RPMI7951 (cell line): ENCODE data around the gene ICAM3. TPM values are rescaled to one million over a fixed set of nuclear protein-coding genes. Genes with fewer than 3 reads are reported as not detected.
"Not testable (repeated sequence)": the region's sequence is repeated elsewhere in the genome, so short reads cannot be mapped to it uniquely, and the experiment has no call there.

ENCODE experiments used
- DNase-seq: peaks from one replicate; pipeline ENCODE4 v3.0.0-alpha.2; 2012; ENCODE audit warnings: low read depth
- total RNA-seq: library from RNA; depleted of rRNA; stranded (reverse); fragments of >200 nt; shearing (Covaris generic); gene quantifications from 2 replicates; pipeline ENCODE4 v1.2.3, GENCODE V29; 2014; rRNA removed

ICAM3 gene, protein sequence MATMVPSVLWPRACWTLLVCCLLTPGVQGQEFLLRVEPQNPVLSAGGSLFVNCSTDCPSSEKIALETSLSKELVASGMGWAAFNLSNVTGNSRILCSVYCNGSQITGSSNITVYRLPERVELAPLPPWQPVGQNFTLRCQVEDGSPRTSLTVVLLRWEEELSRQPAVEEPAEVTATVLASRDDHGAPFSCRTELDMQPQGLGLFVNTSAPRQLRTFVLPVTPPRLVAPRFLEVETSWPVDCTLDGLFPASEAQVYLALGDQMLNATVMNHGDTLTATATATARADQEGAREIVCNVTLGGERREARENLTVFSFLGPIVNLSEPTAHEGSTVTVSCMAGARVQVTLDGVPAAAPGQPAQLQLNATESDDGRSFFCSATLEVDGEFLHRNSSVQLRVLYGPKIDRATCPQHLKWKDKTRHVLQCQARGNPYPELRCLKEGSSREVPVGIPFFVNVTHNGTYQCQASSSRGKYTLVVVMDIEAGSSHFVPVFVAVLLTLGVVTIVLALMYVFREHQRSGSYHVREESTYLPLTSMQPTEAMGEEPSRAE
- total RNA-seq, result 16.8 and 21.5 TPM in 2 replicates

DNA sequence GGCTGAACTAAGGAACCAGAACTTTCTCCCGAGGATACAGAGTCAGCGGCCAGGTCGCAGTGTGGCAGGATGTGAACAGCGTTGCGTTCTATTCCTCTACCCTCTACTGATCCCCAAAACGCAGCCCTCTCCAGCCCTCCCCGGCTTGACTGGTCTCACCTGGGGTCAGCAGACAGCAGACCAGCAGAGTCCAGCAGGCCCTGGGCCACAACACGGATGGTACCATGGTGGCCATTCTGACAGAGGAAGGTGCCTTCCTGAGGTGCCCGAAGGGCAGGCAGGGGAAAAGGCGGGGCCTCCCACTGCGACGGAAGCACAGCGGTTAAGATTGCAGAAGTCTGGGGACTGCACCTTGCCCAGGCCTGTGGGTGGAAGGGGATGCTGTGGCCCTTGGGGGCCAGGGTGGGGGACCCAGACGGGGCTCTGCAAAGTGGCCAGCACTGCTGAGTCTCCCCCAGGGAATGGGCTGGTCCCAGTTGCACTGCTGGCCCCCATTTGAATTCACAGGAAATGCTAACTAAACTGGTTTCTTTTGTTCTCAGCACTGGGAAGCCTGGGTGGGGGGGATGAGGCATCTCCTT is at the start of gene ICAM3:
Gene ICAM3, minus strand, starts transcription at position 245 of the 581 bp plus-strand sequence. Its CDS starts 10 bp downstream, at position 235.
- DNase-seq, result no peak

DNA sequence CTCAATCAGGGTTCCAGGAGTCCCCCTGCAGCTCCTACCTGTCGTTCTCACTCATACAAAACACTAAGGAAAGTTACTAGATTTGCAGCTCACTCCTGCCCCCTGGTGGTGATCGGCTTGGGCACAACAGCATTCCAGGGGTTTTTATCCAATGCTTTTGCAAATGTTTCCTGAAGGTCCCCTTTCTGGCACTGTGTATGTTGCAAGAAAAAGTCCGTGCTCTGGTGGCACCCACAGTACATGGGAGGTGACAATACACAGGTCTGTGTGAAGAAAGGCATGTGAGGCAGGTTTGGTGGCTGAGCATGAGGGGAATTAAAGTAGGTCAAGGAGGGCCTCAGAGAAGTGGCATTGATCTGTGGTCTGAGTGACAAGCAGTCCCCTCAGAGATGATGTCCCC is 49.5 kb upstream of the ICAM3 start:
- peak; percentile 72 for DNase-seq

DNA sequence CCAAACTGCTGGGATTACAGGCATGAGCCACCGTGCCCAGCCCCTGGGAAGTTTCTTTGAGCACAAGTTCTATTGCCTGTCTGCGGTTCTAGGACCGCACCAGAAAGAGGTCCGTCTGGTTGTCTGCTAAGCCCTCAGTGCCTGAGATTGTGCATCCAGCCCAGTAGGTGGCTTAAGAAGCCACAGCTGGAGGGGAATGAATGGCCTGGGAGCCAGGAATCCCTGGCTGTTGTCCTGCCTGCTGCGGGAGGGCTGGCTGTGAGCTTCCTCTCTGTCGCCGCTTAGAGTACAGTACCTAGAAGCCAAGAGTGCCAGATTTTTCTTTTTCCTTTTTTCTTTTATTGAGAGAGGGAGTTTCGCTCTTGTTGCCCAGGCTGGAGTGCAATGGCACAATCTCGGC is 45.2 kb upstream of the ICAM3 start:
- DNase-seq, result no peak

DNA sequence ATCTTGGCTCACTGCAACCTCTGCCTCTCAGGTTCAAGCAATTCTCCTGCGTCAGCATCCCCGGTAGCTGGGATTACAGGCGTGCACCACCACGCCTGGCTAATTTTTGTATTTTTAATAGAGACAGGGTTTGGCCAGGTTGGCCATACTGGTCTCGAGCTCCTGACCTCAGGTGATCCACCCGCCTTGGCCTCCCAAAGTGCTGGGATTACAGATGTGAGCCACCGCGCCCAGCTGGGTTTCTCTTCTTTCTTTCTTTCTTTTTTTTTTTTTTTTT is 43.7 kb upstream of the ICAM3 start:
- not testable (repeated sequence) for DNase-seq

DNA sequence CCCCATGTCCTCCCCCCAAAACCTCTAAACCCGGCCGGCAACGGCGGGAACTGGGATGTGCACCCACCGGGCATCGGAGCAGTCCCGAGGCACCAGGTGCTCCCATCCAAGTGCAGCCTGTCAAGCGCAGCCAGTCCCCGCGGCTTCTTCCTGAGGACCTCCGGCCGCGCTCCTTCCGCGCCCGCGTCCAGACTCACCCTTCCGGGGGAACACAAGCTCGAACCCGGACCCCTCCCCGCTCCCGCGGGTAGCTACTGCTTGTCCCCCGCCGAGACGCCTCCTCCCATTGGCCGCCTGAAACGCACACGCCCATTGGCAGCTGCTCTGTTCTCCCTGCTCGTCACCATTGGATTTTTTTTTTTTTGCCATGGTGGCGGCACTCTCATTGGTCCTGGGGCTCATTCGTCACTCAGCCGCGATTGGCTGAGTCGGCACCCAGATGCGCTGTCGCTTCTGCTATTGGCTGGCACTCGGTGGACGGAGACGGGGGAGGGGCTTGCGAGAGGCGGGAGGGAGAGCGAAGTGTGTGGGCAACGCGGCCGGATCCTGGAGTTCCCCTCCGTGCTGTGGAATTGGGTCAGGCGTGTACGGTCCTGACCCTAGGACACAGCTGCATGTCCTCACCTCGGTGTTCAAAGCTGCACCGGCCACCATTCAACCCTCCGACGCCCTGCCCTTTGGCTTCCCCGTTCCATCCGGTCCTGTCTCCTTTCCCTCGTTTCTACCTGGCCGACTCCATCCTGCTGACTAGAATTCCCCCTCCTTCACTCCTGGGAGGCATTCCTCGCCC is 41.1 kb upstream of the ICAM3 start, which contains the start of gene TYK2:
Gene TYK2, minus strand, starts transcription at position 260 of the 790 bp plus-strand sequence. CDS start 2,166 bp downstream, outside the sequence.
- peak; percentile 98 for DNase-seq

DNA sequence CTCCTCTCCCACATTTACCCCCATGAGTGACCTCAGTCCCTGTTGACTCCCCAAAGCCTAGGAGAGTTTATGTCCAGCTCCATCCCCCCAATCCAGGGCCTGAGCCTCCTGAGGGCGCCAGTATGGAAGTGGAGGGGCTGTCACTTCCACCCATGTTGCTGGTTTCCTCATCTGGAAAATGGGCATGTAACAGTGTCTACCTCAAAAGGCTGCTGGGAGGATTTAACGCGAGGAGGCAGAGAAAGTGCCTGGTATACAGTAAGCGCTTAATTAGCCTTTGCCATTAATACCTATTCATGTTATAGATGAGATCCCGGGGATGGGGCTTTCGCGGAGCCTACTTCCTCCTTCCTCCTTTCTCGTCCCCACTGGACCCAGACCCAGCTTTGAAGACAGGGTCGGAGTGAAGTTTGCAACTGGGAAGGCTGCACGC is 40.5 kb upstream of the ICAM3 start:
- DNase-seq, result no peak

DNA sequence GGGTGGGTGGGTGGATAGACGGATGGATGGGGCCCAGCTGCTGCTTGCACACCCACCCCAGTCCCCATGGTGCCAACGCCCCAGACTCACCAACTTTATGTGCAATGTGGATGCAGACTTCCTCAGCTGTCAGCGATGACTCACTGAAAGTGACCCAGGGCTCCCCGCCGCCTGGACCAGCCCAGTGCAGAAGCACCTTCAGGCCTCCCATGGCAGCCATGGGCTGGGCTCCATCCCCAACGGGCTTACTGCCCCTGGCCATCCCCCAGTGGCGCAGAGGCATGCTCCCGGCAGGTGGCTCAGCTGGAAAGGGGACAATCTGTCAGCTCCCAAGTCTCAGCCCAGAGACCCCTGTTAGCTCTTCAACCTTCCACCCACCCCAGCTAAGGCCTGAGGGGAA is 38.7 kb upstream of the ICAM3 start:
- no peak for DNase-seq

DNA sequence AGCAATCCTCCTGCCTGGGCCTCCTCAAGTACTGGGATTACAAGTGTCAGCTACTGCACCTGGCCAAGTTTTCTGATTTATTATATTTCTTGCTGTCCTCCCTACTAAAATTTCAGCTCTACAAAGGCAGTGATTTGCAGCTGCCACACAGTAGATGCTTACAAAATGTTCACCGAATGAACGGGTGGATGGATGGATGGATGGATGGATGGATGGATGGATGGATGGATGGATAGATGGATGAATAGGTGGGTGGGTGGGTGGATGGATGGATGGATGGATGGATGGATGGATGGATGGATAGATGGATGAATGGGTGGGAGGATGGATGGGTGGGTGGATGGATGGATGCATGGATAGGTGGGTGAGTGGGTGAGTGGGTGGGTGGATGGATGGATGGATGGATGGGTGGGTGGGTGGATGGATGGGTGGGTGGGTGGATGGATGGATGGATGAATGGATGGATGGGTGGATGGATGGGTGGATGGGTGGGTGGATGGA is 37.8 kb upstream of the ICAM3 start:
- not testable (repeated sequence) for DNase-seq

DNA sequence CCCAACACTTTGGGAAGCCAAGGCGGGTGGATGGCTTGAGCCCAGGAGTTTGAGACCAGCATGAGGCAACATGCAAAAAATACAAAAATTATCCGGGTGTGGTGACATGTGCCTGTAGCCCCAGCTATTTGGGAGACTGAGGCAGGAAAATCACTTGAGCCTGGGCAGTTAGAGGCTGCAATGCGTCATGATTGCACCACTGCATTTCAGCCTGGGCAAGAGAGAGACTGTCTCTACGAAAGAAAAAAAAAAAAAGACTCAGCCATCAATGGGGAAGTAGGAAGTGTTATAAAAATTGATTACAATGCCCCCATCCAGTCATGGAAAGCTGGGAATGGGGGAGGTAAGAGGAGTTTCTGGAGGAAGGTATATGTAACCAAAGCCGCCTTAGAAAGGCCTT is 35.5 kb upstream of the ICAM3 start:
- no peak for DNase-seq

DNA sequence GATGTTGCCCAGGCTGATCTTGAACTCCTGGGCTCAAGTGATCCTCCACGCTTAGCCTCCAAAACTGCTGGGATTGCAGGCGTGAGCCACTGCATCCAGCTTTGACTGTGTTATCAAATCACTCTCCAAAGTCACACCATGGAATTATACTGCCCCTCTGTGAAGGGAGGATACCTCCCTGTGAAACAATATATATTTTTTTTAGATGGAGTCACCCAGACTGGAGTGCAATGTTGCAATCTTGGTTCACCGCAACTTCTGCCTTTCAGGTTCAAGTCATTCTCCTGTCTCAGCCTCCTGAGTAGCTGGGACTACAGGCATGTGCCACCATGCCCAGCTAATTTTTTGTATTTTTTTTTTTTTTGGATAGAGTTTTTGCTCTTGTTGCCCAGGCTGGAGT is 33.3 kb upstream of the ICAM3 start:
- DNase-seq, result no peak

DNA sequence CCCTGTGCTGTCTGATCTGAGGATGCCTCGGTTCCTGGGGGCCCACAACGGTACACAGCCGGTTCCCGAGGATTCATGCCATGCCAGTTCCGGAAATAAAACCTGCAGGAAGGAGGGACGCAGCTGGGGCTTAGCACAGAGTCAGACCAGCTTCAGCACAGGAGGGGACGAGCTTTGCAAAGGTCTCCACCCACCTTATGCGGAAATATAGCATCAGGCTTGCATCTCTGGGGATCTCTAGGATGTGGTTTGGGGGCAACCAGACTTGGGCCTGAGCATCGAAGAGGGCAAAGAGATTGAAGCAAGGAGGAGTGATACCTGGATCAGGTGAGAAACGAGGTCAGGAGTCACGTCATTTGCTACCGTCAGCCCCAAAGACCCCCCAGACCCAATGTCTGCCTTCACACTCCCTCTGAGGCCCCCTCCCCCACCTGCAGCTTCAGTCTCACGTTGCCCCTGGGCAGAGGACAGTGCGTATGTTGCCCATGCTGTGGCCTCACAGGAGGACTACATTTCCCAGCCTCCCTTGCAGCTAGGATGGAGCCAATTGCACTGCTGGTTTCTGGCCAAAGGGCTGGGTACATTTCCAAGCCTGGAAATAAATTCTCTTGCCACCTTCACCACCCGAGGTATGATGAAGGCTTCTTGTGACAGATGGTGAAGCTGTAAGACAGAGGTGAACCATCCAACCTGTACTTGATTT is 28.8 kb upstream of the ICAM3 start:
- no peak for DNase-seq

DNA sequence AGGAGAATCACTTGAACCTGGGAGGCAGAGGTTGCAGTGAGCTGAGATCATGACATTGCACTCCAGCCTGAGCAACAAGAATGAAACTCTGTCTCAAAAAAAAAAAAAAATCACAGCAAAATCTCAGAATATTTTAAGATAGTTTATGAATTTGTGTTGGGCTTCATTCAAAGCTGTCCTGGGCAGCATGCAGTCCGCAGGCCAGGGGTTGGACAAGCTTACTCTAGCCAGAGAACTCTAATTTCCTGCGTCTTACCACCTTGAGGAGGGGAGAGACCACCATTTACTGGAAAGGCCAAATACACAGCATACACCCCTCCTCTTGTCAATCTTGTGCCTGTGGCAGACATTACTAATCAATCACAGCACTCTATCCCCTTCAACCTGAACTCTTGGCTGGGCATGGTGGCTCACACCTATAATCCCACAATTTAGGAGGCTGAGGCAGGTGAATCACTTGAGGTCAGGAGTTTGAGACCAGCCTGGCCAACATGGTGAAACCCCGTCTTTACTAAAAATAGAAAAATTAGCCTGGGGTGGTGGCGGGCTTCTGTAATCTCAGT is 27.6 kb upstream of the ICAM3 start:
- not testable (repeated sequence) for DNase-seq

DNA sequence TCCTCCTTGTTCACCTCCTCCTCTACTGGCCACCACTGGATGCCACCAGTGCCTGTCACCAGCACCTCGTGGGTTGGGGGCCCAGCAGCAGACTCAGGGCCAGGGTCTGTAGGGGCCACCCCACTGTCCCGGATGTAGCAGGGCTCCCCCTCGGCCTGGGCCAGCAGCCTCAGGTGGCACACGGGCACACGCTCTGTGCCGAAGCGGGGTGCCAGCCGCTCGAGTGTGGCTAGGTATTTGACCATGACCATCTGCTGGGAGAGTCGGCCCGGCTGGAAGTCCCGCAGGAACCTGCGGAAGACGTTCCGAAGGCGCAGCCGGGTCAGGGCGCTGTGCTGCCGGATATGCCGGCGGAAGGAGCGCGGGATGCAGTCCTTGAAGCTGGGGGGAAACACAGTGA is 26.1 kb upstream of the ICAM3 start:
- no peak for DNase-seq

DNA sequence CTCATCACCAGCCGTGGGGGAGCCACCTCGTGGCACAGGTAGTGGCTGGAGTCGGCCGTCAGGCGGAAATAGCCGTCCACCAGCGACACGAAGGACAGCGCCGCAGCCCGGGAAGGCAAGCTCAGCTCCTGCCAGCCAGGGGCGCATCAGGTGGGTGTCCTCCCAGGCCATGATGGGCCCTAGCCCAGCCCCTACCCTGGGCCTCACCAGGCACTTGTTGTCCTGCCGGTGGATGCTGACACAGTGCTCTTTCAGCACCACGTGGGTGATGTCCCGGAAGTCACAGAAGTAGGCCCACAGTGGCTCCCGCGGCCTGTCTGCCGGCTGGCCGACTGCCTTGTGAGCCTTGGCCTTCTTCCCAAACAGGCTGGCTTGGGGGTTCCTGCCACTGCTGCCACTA is 25.2 kb upstream of the ICAM3 start:
- DNase-seq, result no peak

DNA sequence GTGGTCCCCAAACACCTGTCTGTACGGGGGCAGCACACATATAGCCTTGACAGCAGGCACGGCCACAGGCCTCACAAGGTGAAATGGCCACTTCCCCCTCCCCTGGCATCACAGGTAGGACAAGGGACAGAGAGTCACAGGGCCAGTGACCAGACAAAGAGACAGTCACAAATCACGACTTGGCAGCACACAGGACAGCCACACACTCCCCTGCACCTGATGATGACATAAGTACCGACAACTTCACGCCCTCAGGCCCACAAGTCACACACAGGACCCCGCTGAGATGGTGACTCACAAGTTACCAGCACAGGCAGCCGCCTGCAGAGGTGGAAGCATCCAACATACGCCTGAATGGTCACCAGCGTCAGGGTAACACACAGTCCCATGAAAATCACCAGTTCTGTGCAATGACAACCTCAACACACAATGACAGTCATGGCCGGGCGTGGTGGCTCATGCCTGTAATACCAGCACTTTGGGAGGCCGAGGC is 24.4 kb upstream of the ICAM3 start:
- peak; percentile 60 for DNase-seq

DNA sequence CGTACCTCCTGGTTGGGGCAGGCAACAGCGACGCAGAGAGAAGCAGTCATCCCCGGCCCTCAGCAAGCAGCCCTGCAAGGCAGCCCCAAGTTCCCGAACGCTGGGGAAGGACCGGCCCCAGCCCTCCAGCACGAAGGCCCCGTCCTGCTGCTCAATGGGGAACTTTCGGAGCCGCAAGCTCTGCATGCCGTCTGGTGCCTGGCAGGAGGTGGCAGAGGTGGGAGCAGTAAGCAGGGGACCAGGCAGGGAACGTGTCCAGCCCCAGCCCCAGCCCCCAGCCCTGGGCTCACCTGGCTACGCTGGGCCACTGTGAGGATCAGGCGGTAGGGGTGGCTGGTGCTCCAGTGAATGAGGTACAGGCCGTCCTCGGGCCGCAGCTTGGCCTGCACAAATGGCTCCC is 22.8 kb upstream of the ICAM3 start:
- no peak for DNase-seq

DNA sequence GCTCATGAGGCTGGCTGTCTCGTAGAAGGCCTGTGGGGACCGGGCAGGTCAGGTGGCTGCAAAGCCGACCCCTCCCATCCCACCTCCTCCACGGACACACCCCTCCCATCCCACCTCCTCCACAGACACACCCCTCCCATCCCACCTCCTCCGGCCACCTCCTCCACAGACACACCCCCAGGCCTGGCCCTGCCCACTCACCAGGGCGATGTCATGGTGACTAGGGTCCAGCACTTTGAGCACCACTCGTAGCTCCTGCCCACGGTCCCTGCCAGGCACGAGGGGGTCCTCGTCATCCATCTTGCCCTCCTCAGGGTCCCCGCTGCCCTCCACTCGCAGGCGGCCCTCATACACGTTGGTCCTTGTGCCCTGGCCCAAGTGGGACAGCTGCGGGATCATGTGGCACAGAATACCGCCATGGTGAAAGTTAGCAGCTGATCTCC is 22.2 kb upstream of the ICAM3 start:
- DNase-seq, result no peak

DNA sequence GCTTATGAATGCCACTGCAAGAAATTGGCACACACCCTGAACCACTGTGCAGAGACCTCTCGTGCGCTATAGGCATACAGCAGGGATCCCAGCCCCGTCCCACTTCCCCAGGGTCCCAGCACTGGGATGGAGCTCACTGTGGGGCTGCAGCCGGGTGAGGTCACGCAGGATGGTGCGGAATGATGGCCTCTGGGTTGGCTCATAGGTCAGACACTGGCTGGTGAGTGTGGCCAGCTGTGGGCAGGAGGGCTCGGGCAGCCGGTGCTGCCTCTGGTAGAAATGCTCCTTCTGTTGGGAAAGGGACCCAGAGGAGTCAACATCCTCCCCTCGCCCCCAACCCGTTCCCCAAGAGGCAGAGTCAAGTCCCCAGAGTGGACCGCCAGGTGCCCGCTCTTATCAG is 17.0 kb upstream of the ICAM3 start:
- DNase-seq, result no peak

DNA sequence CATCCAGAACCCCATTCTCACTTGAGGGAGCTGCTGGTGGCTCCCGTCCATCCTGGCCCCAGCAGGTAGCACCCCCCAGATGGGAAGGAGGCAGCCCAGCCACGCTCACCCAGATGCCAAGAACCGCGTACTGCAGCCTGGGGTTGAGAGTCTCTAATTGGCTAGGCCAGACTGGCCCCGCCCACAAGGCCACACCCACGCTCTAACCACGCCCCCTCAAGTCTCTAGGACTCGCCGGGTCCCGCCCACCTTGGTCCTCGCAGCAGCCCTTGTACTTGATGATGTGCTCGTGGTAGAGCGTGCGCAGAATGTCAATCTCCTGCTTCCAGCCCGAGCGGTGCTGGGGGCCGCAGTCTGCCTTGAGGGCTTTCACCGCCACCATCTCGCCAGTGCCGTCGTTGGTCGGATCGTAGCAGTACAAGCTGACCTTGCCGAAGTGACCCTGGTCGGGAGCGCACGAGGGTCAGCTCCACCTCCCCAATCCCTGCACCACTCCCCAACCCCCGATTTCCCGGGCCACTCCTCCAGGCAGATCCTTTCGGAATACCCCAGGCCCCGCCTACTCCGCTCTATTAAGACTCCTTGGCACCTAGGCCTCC is 14.5 kb upstream of the ICAM3 start:
- DNase-seq, result no peak
